Measurements from ENCODE around the gene REV3L. TPM values are rescaled to one million over a fixed set of nuclear protein-coding genes. Genes with fewer than 3 reads are reported as not detected.
A peak's percentile ranks its signal among the peaks of the same experiment; 100 is the strongest.
"Not testable (repeated sequence)": the region's sequence is repeated elsewhere in the genome, so short reads cannot be mapped to it uniquely, and the experiment has no call there.

Gene REV3L
- total and polyA plus RNA-seq, 9 of the 15 experiments (the other 6 are each of a cell fraction or from before 2014, with no cell fraction given), result 5.5 to 24.4 (median 14.4) TPM

DNA sequence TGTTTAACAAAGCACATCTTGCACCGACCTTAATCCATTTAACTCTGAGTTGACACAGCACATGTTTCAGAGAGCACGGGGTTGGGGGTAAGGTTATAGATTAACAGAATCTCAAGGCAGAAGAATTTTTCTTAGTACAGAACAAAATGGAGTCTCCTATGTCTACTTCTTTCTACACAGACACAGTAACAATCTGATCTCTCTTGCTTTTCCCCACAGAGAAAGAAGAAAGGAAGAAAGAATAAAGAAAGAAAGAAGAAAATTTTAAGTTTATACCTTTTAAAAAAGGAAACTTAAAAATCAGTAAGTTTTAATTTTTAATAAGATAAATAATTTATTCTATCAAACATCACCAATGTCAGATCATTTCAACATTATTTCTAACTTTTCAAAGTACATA, 227.2 kb downstream of the REV3L start:
- not testable (repeated sequence) for H3K9ac ChIP-seq (ENCODE audit: insufficient read depth in 1 of 2, low read depth in 2 of 2, low read length in 2 of 2); H3K9me1 ChIP-seq (ENCODE audit: control insufficient read depth, insufficient read depth, low read length); H3K27ac ChIP-seq (ENCODE audit: extremely low read depth, low read depth, low read length); ATAC-seq; H3K4me2 ChIP-seq (ENCODE audit: insufficient read depth, low read length); H3K9me3 ChIP-seq (replicated peaks; ENCODE audit: control insufficient read depth, insufficient read depth, low read depth, low read length); DNase-seq (ENCODE audit: extremely low read depth in 1 of 4, low spot score in 3 of 4); BruUV-seq (replicated peaks); H4K20me1 ChIP-seq (replicated peaks; ENCODE audit: control insufficient read depth, insufficient read depth, low read length); H3K27me3 ChIP-seq (ENCODE audit: control insufficient read depth in 2 of 2, insufficient read depth in 2 of 2, low read length in 2 of 2); H3K36me3 ChIP-seq (ENCODE audit: control insufficient read depth, insufficient read depth, low read length); H3K4me3 ChIP-seq; H2AFZ ChIP-seq (ENCODE audit: low read depth, low read length); FAIRE-seq
- peaks cover 21 to 23% of the 10 kb centered on the region in 2 experiments for H3K4me1 ChIP-seq (replicated peaks in 1 of 2; ENCODE audit: control insufficient read depth in 2 of 2, insufficient read depth in 2 of 2, low read length in 2 of 2)
- intact Hi-C loops (cut with micrococcal nuclease) (loop anchor here (2.0 to 5.0 kb wide), 3 partner anchors 199 to 727 kb away; no protein-coding TSS in a partner anchor), in situ Hi-C loops (cut with MboI) (loop anchor here (25.0 kb wide), 1 partner anchor 381 kb away; no protein-coding TSS in a partner anchor)
- ChIA-PET CTCF (ENCODE audit: low intra/inter-chr PET ratio) (interaction anchor here (0.6 to 1.7 kb wide), 3 partner anchors 244 to 1387 kb away, joined by 3 to 9 read pairs (median 4); no protein-coding TSS in a partner anchor), POLR2A (interaction anchor here (0.6 kb wide), 1 partner anchor 330 kb away, joined by 4 read pairs; no protein-coding TSS in a partner anchor)
- H3K79me2 ChIP-seq (ENCODE audit: control insufficient read depth, insufficient read depth, low read length), result peaks cover 14% of the 10 kb centered on the region
- TF ChIP-seq SMAD4 (CRISPR knock-in tag; conservative IDR thresholded peaks at IDR 0.05), result 0 out of 2 replicates have a peak, but pooled peaks have one; percentile 18
- 0% methylated on average over 1 of the region's 2 CpGs for WGBS (ENCODE audit: insufficient coverage, low coverage, missing lambda C conversion rate)

DNA sequence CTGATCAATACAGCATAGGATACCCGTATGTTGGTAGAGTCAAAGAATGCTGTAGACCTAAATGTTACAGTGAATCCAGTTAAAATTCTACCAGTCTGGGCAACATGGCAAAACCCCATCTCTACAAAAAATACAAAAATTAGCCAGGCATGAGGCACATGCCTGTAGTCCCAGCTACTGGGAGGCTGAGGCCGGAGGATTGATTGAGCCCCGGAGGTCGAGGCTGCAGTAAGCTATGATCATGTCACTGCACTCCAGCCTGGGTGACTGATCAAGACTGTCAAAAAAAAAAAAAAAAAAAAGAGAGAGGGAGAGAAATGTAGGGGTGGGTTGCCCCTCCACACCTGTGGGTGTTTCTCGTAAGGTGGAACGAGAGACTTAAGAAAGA, 228.2 kb downstream of the REV3L start:
- FAIRE-seq (no peak), ATAC-seq (no peak), DNase-seq (ENCODE audit: extremely low read depth in 1 of 4, low spot score in 3 of 4) (no peak)
- CTCF ChIA-PET (ENCODE audit: low intra/inter-chr PET ratio), result no interaction called here
- Histone ChIP-seq H3K36me3 (ENCODE audit: control insufficient read depth, insufficient read depth, low read length) (no peaks in the 10 kb centered on the region), H2AFZ (ENCODE audit: low read depth, low read length) (no peak overlapping the region), H3K27ac (ENCODE audit: extremely low read depth, low read depth, low read length) (no peak overlapping the region), H3K4me1 (replicated peaks in 1 of 2; ENCODE audit: control insufficient read depth in 2 of 2, insufficient read depth in 2 of 2, low read length in 2 of 2) (peaks cover 19% of the 10 kb centered on the region in 2 experiments), H3K79me2 (ENCODE audit: control insufficient read depth, insufficient read depth, low read length) (peaks cover 4% of the 10 kb centered on the region), H3K9me1 (ENCODE audit: control insufficient read depth, insufficient read depth, low read length) (no peaks in the 10 kb centered on the region), H3K9ac (ENCODE audit: insufficient read depth in 1 of 2, low read depth in 2 of 2, low read length in 2 of 2) (no peak overlapping the region), H3K4me2 (ENCODE audit: insufficient read depth, low read length) (no peak overlapping the region), H4K20me1 (replicated peaks; ENCODE audit: control insufficient read depth, insufficient read depth, low read length) (no peaks in the 10 kb centered on the region), H3K9me3 (replicated peaks; ENCODE audit: control insufficient read depth, insufficient read depth, low read depth, low read length) (no peaks in the 10 kb centered on the region), H3K27me3 (ENCODE audit: control insufficient read depth in 2 of 2, insufficient read depth in 2 of 2, low read length in 2 of 2) (no peaks in the 10 kb centered on the region), H3K4me3 (no peak overlapping the region)
- TF ChIP-seq MEIS2 (IDR thresholded peaks at IDR 0.05; ENCODE audit: partially characterized antibody) (no peak), HDAC2 (IDR thresholded peaks at IDR 0.05) (no peak), MED1 (CRISPR knock-in tag; IDR thresholded peaks at IDR 0.05; ENCODE audit: borderline replicate concordance) (no peak), IRF1 (CRISPR knock-in tag; IDR thresholded peaks at IDR 0.05; ENCODE audit: borderline replicate concordance) (no peak), ZNF232 (CRISPR knock-in tag; IDR thresholded peaks at IDR 0.05) (no peak), LARP7 (IDR thresholded peaks at IDR 0.05) (no peak), RUNX1 (IDR thresholded peaks at IDR 0.05; ENCODE audit: low read depth) (no peak), SPI1 (IDR thresholded peaks at IDR 0.05; ENCODE audit: borderline replicate concordance, low read depth, low read length) (no peak), SMC3 (conservative IDR thresholded peaks at IDR 0.05; ENCODE audit: insufficient read depth, low read depth, low read length) (no peak), RFX7 (CRISPR knock-in tag; IDR thresholded peaks at IDR 0.05) (no peak)
- WGBS (ENCODE audit: insufficient coverage, low coverage, missing lambda C conversion rate), result 64% methylated on average over 6 of the region's 6 CpGs
- intact Hi-C loops (cut with micrococcal nuclease) (loop anchor here (5.0 kb wide), 3 partner anchors 42 to 242 kb away; no protein-coding TSS in a partner anchor), in situ Hi-C loops (cut with MboI) (loop anchor here (5.0 to 25.0 kb wide), 2 partner anchors 218 to 383 kb away; no protein-coding TSS in a partner anchor)
- no TSS peak for BruUV-seq (replicated peaks)
- POLR2A ChIA-PET, result no interaction called here
